ENCODE measurements around the gene UNC13C. TPM values are rescaled to one million over a fixed set of nuclear protein-coding genes. Genes with fewer than 3 reads are reported as not detected.

The UNC13C gene
- total RNA-seq, 1 experiment from 2014 or later, result not detected

DNA sequence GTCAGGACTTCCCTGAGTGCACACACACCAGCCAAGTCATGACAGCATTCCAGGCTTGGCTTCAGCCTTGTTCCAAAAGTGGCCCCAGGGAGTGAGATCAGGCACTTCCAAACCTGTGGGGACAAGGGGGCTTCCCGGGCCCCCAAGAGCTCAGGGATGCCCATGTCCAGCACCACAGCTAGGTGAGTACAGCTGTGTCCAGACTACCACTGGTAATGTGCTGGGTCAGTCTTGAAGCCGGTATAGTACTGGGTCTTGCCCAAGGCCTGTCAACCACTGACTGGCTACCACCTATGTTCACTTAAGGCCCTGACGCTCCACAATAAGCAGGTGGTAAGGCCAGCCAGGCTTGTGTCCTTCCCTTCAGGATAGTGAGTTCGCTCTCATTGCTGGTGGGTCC, 249.3 kb downstream of the UNC13C start:
- no peak overlapping the region for H3K4me2 ChIP-seq (ENCODE audit: low read length)
- no peaks in the 10 kb centered on the region for H4K20me1 ChIP-seq (ENCODE audit: insufficient read depth)
- H3K4me1 ChIP-seq (ENCODE audit: control insufficient read depth in 1 of 2, insufficient read depth in 2 of 2, low read length in 2 of 2), result no peaks in the 10 kb centered on the region
- ChIA-PET RAD21 (ENCODE audit: low non-redundant PET in 1 of 2, low total read pairs in 2 of 2, uncharacterized antibody in 2 of 2, unreplicated experiment in 2 of 2) (no interaction called here), CTCF (no interaction called here), POLR2A (no interaction called here)
- H3K9ac ChIP-seq (ENCODE audit: low read length), result no peak overlapping the region
- H2AFZ ChIP-seq (ENCODE audit: low read depth, low read length, poor library complexity, severe bottlenecking), result no peak overlapping the region
- H3K79me2 ChIP-seq (ENCODE audit: insufficient read depth, low read length), result no peaks in the 10 kb centered on the region
- H3K36me3 ChIP-seq (ENCODE audit: control insufficient read depth in 1 of 2, insufficient read depth in 2 of 2, low read length in 2 of 2), result no peaks in the 10 kb centered on the region
- no peaks in the 10 kb centered on the region for H3K27me3 ChIP-seq (ENCODE audit: insufficient read depth, low read length)
- no peak overlapping the region for H3K27ac ChIP-seq (ENCODE audit: low read depth, low read length)
- BruUV-seq (replicated peaks), result no TSS peak
- DNase-seq (ENCODE audit: low read depth, low spot score), result no peak
- intact Hi-C loops (cut with micrococcal nuclease), result no loop called here
- no peaks in the 10 kb centered on the region for H3K9me2 ChIP-seq (ENCODE audit: insufficient read depth)
- H3K4me3 ChIP-seq (replicated peaks in 1 of 2; ENCODE audit: low read depth in 1 of 2, low read length in 2 of 2), result no peak overlapping the region
- ATAC-seq, result no peak
- H3K9me3 ChIP-seq (ENCODE audit: control insufficient read depth in 1 of 2, insufficient read depth in 1 of 2, low read depth in 1 of 2, low read length in 2 of 2), result peaks cover 7 to 34% of the 10 kb centered on the region in 2 experiments; a peak in 2 of 4 replicates
- TF ChIP-seq TCF7L2 (IDR thresholded peaks at IDR 0.05; ENCODE audit: borderline replicate concordance, extremely low read depth, insufficient read depth, insufficient read length), result no peak
- TF ChIP-seq ELF1 (IDR thresholded peaks at IDR 0.05; ENCODE audit: borderline replicate concordance, low read depth), result no peak
- TF ChIP-seq POLR2A (IDR thresholded peaks at IDR 0.05; ENCODE audit: borderline replicate concordance, extremely low read depth, insufficient read depth, insufficient read length), result no peak
- no peak for TF ChIP-seq ZFX (IDR thresholded peaks at IDR 0.05)

DNA sequence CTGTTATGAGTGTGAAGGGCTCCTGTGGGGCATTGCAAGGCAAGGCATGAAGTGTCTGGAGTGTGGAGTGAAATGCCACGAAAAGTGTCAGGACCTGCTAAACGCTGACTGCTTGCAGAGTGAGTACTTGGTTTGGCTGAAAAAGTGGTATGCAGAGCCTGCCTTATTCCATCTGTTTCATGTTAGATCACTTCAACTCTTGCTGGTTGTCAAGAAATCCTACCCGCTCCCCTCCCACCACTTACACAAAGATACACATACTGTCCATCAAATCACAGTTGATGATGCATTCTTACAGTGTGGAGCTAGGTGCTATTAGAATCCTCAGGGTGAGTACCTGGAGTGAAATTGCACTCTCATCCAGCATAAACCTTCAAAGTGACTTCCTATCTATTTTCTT, 272.1 kb downstream of the UNC13C start:
- ATAC-seq (no peak), DNase-seq (ENCODE audit: low read depth, low spot score) (no peak)
- no peak overlapping the region for H3K9ac ChIP-seq (ENCODE audit: low read length)
- H3K9me3 ChIP-seq (ENCODE audit: control insufficient read depth in 1 of 2, insufficient read depth in 1 of 2, low read depth in 1 of 2, low read length in 2 of 2), result peaks cover 9 to 28% of the 10 kb centered on the region in 2 experiments; a peak in 2 of 4 replicates
- no peak overlapping the region for H2AFZ ChIP-seq (ENCODE audit: low read depth, low read length, poor library complexity, severe bottlenecking)
- POLR2A ChIA-PET, result no interaction called here
- intact Hi-C loops (cut with micrococcal nuclease), result no loop called here
- no peaks in the 10 kb centered on the region for H3K4me1 ChIP-seq (ENCODE audit: control insufficient read depth in 1 of 2, insufficient read depth in 2 of 2, low read length in 2 of 2)
- no peaks in the 10 kb centered on the region for H3K36me3 ChIP-seq (ENCODE audit: control insufficient read depth in 1 of 2, insufficient read depth in 2 of 2, low read length in 2 of 2)
- RAD21 ChIA-PET (ENCODE audit: low non-redundant PET in 1 of 2, low total read pairs in 2 of 2, uncharacterized antibody in 2 of 2, unreplicated experiment in 2 of 2), result no interaction called here
- BruUV-seq (replicated peaks), result no TSS peak
- CTCF ChIA-PET, result no interaction called here
- H3K4me2 ChIP-seq (ENCODE audit: low read length), result no peak overlapping the region
- no peaks in the 10 kb centered on the region for H3K27me3 ChIP-seq (ENCODE audit: insufficient read depth, low read length)
- H3K27ac ChIP-seq (ENCODE audit: low read depth, low read length), result no peak overlapping the region
- no peaks in the 10 kb centered on the region for H3K9me2 ChIP-seq (ENCODE audit: insufficient read depth)
- no peak overlapping the region for H3K4me3 ChIP-seq (replicated peaks in 1 of 2; ENCODE audit: low read depth in 1 of 2, low read length in 2 of 2)
- H3K79me2 ChIP-seq (ENCODE audit: insufficient read depth, low read length), result no peaks in the 10 kb centered on the region
- no peaks in the 10 kb centered on the region for H4K20me1 ChIP-seq (ENCODE audit: insufficient read depth)
- no peak for TF ChIP-seq CBX3 (IDR thresholded peaks at IDR 0.05; ENCODE audit: low read depth)

Data from HCT116 (cell line).